GM12878 (cell line): ENCODE results near the gene LAMA2. TPM values are rescaled to one million over a fixed set of nuclear protein-coding genes. Genes with fewer than 3 reads are reported as not detected.

Source experiments
- ATAC-seq: fragments of 200-7000 bp; cut with Tn5 transposase; 3 replicates; pipeline ENCODE4 v1.9.1; 2020; ENCODE audit warnings: mild to moderate bottlenecking, moderate library complexity
- BruUV-seq: library from RNA; stranded (reverse); fragments of 400-500 nt; replicated peaks from 2 replicates; lab custom pipeline; 2021; lab: Mats Ljungman, UMichigan
- CTCF ChIA-PET: fragments of 300-600 bp; sonication (Branson Sonifier 250); formaldehyde crosslinking; extraction: SDS; loops from one replicate; lab custom pipeline; 2021; ENCODE audit warnings: inconsistent platforms; lab: Yijun Ruan, JAX
- POLR2A ChIA-PET: fragments of 350-600 bp; formaldehyde crosslinking; extraction: SDS; loops from one replicate; lab custom pipeline; 2021; ENCODE audit warnings: inconsistent platforms; lab: Charles Lee
- RAD21 ChIA-PET: fragments of 300-600 bp; sonication (Branson Sonifier 250); formaldehyde crosslinking; loops from one replicate; lab custom pipeline; 2023; ENCODE audit warnings: antibody characterized with exemption; ENCODE audit not compliant: unreplicated experiment; lab: Charles Lee
- SMC1A ChIA-PET: fragments of 300-600 bp; sonication (Branson Sonifier 250); formaldehyde crosslinking; loops from one replicate; lab custom pipeline; 2023; ENCODE audit not compliant: unreplicated experiment, uncharacterized antibody; lab: Charles Lee
- DNase-seq: peaks from one replicate; pipeline ENCODE4 v3.0.0-alpha.2; 2011; ENCODE audit warnings: low read depth, low spot score
- FAIRE-seq: peaks from 3 replicates; lab custom pipeline; 2011; peaks lifted over from hg19 to GRCh38; lab: Jason Lieb, UNC
- H2AFZ ChIP-seq: 2 replicates; pipeline ENCODE4 v1.6.0; 2011; ENCODE audit warnings: low read depth, low read length, control low read depth; ENCODE audit not compliant: control insufficient read depth
- H3K27ac ChIP-seq: 2 replicates; pipeline ENCODE4 v1.5.1; 2011; ENCODE audit warnings: control low read depth; ENCODE audit not compliant: control insufficient read depth, insufficient read depth
- H3K27me3 ChIP-seq, 2 experiments: replicated peaks in 1 of 2; 2 replicates each; pipeline versions ENCODE4 v1.6.0 to v1.6.1; 2011; ENCODE audit warnings: low read length in 1 of 2; ENCODE audit not compliant: control insufficient read depth in 2 of 2, insufficient read depth in 2 of 2
- H3K36me3 ChIP-seq, 2 experiments: 2 replicates each; pipeline ENCODE4 v1.5.1; 2011; ENCODE audit warnings: low read length in 1 of 2; ENCODE audit not compliant: control insufficient read depth in 2 of 2, insufficient read depth in 2 of 2
- H3K4me1 ChIP-seq: 2 replicates; pipeline ENCODE4 v1.6.1; 2011; ENCODE audit warnings: mild to moderate bottlenecking, low read length, moderate library complexity, mixed read lengths; ENCODE audit not compliant: control insufficient read depth, insufficient read depth
- H3K4me2 ChIP-seq: 2 replicates; pipeline ENCODE4 v1.6.0; 2011; ENCODE audit warnings: control low read depth; ENCODE audit not compliant: control insufficient read depth, insufficient read depth
- H3K4me3 ChIP-seq: fragments of 200-600 bp; sonication (generic); 2 replicates; pipeline ENCODE4 v1.5.1; 2016
- H3K79me2 ChIP-seq: 2 replicates; pipeline ENCODE4 v1.6.0; 2011; ENCODE audit warnings: low read length; ENCODE audit not compliant: control insufficient read depth, insufficient read depth
- H3K9ac ChIP-seq: 2 replicates; pipeline ENCODE4 v1.8.0; 2011; ENCODE audit warnings: low read length, control low read depth, mixed read lengths; ENCODE audit not compliant: control insufficient read depth, insufficient read depth
- H3K9me3 ChIP-seq: replicated peaks from 3 replicates; pipeline ENCODE4 v1.5.1; 2011; ENCODE audit warnings: mild to moderate bottlenecking, low read length; ENCODE audit not compliant: control insufficient read depth, insufficient read depth
- H4K20me1 ChIP-seq: 2 replicates; pipeline ENCODE4 v1.6.0; 2011; ENCODE audit not compliant: control insufficient read depth, insufficient read depth
- DPF2 ChIP-seq: fragments of 450-650 bp; IDR thresholded peaks from 2 replicates; pipeline ENCODE4 v1.6.1; 2017; ENCODE audit warnings: mild to moderate bottlenecking
- HDAC6 ChIP-seq: fragments of 200-600 bp; sonication (generic); IDR thresholded peaks from one replicate; pipeline ENCODE4 v1.8.0; 2017; ENCODE audit warnings: antibody characterized with exemption; ENCODE audit not compliant: unreplicated experiment
- IKZF1 ChIP-seq: fragments of 450-650 bp; conservative IDR thresholded peaks from 2 replicates; pipeline ENCODE4 v1.6.1; 2017; ENCODE audit warnings: antibody characterized with exemption, mild to moderate bottlenecking
- JUNB ChIP-seq: IDR thresholded peaks from 2 replicates; pipeline ENCODE4 v1.6.1; 2016; ENCODE audit warnings: antibody characterized with exemption, mild to moderate bottlenecking
- MYC ChIP-seq: IDR thresholded peaks from 2 replicates; pipeline ENCODE4 v1.6.1; 2011; ENCODE audit warnings: mild to moderate bottlenecking, low read length, moderate library complexity, inconsistent platforms; ENCODE audit not compliant: insufficient read depth, insufficient replicate concordance, insufficient read length, severe bottlenecking
- NR2C2 ChIP-seq: IDR thresholded peaks from 2 replicates; pipeline ENCODE4 v1.6.1; 2011; ENCODE audit warnings: borderline replicate concordance, low read depth; ENCODE audit not compliant: control insufficient read depth, insufficient read length
- ZBTB33 ChIP-seq: fragments of 450-650 bp; IDR thresholded peaks from 2 replicates; pipeline ENCODE4 v1.6.1; 2017; ENCODE audit warnings: mild to moderate bottlenecking
- WGBS: methylation state at CpG from one replicate; pipeline ENCODE4 v1.1.6; 2016; ENCODE audit warnings: low lambda C conversion rate; ENCODE audit not compliant: insufficient replicate concordance, insufficient coverage; ENCODE audit errors: missing lambda C conversion rate; 5-methylcytosine and 5-hydroxymethylcytosine counted together
- in situ Hi-C: fragments of 300-500 bp; cut with MboI; formaldehyde crosslinking; loops from 9 replicates; pipeline ENCODE4 v1.14.3; 2018; ENCODE audit warnings: mixed read lengths
- intact Hi-C: fragments of 100-400 bp; cut with micrococcal nuclease; formaldehyde crosslinking; loops from one replicate; pipeline ENCODE4 v1.14.2; 2022; ENCODE audit not compliant: unreplicated experiment
- polyA plus RNA-seq, 11 experiments: library from polyadenylated mRNA; depleted of rRNA in 4 of 11; unstranded in 6 of 11; stranded (reverse) in 5 of 11; fragments of >200 nt; fragmentation: Nextera tagmentation in 4 of 11; fragmentation: Illumina TruSeq in 1 of 11; extraction: Ambion mirVana in 4 of 11; extraction: Trizol in 1 of 11; gene quantifications; 1 replicate in 1 of 11; 2 replicates in 10 of 11; pipeline versions ENCODE4 v1.2.1 to v1.2.3, GENCODE V29; 2011 to 2016; ENCODE audit warnings: inconsistent platforms in 2 of 11, missing spikeins in 2 of 11, low read depth in 1 of 11
- total RNA-seq, 4 experiments: library from RNA; depleted of rRNA in 3 of 4; stranded (reverse); fragments of >200 nt in 3 of 4; fragmentation: Illumina TruSeq in 1 of 4; extraction: Trizol in 1 of 4; gene quantifications; 2 replicates each; pipeline versions ENCODE4 v1.2.1 to v1.2.3, GENCODE V29; 2013 to 2021
- TF ChIP-seq, protein P1 (sequence below): IDR thresholded peaks from 2 replicates; pipeline ENCODE4 v1.6.1; 2011; ENCODE audit warnings: low read depth, mild to moderate bottlenecking, low read length, moderate library complexity, borderline replicate concordance; ENCODE audit errors: extremely low read depth
- TF ChIP-seq, protein P2 (sequence below): IDR thresholded peaks from 2 replicates; pipeline ENCODE4 v1.6.1; 2012; ENCODE audit warnings: mild to moderate bottlenecking, low read depth, low read length

The LAMA2 gene
- total and polyA plus RNA-seq, 10 of the 15 experiments (the other 5 are each of a cell fraction or from before 2014, with no cell fraction given): 0.04 to 2.0 (median 0.37) TPM; not detected in 1

DNA sequence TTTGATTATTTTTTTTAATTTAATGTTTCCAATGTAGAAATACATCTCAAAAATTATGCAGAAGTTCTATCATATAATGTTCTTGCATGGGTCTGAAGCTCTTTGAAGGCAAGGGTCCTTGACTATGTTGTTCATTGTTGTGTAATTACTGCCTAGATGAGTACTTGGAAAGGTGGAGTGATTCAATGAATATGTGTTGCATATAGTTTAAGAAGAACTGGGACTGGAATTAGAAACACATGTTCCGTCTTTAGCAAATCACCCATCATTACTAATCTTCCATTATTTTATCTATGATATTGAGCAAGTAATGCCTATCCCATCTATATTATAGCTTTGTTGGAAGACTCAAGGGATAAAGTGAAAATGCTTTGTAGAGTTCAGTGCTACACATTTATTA lies 147.3 kb downstream of the LAMA2 start:
- POLR2A ChIA-PET: no interaction called here
- Histone ChIP-seq H3K79me2 (no peaks in the 10 kb centered on the region), H3K4me3 (no peak overlapping the region), H3K9ac (no peak overlapping the region), H3K27me3 (no peaks in the 10 kb centered on the region), H2AFZ (no peak overlapping the region), H4K20me1 (no peaks in the 10 kb centered on the region), H3K4me1 (no peaks in the 10 kb centered on the region), H3K9me3 (no peaks in the 10 kb centered on the region), H3K27ac (no peak overlapping the region), H3K4me2 (no peak overlapping the region), H3K36me3 (no peaks in the 10 kb centered on the region)
- SMC1A ChIA-PET: no interaction called here
- FAIRE-seq: no peak
- in situ Hi-C loops: no loop called here
- no peak for ATAC-seq
- TF ChIP-seq JUNB (no peak), HDAC6 (no peak), MYC (no peak), ZBTB33 (no peak), DPF2 (no peak), NR2C2 (no peak), IKZF1 (no peak)
- TF ChIP-seq, protein P1, sequence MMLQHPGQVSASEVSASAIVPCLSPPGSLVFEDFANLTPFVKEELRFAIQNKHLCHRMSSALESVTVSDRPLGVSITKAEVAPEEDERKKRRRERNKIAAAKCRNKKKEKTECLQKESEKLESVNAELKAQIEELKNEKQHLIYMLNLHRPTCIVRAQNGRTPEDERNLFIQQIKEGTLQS: no peak
- TF ChIP-seq, protein P2, sequence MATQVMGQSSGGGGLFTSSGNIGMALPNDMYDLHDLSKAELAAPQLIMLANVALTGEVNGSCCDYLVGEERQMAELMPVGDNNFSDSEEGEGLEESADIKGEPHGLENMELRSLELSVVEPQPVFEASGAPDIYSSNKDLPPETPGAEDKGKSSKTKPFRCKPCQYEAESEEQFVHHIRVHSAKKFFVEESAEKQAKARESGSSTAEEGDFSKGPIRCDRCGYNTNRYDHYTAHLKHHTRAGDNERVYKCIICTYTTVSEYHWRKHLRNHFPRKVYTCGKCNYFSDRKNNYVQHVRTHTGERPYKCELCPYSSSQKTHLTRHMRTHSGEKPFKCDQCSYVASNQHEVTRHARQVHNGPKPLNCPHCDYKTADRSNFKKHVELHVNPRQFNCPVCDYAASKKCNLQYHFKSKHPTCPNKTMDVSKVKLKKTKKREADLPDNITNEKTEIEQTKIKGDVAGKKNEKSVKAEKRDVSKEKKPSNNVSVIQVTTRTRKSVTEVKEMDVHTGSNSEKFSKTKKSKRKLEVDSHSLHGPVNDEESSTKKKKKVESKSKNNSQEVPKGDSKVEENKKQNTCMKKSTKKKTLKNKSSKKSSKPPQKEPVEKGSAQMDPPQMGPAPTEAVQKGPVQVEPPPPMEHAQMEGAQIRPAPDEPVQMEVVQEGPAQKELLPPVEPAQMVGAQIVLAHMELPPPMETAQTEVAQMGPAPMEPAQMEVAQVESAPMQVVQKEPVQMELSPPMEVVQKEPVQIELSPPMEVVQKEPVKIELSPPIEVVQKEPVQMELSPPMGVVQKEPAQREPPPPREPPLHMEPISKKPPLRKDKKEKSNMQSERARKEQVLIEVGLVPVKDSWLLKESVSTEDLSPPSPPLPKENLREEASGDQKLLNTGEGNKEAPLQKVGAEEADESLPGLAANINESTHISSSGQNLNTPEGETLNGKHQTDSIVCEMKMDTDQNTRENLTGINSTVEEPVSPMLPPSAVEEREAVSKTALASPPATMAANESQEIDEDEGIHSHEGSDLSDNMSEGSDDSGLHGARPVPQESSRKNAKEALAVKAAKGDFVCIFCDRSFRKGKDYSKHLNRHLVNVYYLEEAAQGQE: no peak
- CTCF ChIA-PET: interaction anchor here (1.2 kb wide), 1 partner anchor 222 kb away, joined by 5 read pairs; no protein-coding TSS in a partner anchor
- no TSS peak for BruUV-seq
- RAD21 ChIA-PET: no interaction called here
- no peak for DNase-seq
- 0% methylated on average over 1 of the region's 1 CpG for WGBS
- intact Hi-C loops: no loop called here
